Common myeloid progenitor, CD34-positive (primary cell): Measurements from ENCODE around the gene ATXN1.

Experiments
- CTCF ChIA-PET: fragments of 350-600 bp; sonication (Branson Sonifier 250); formaldehyde crosslinking; loops from one replicate; lab custom pipeline; 2021; ENCODE audit warnings: antibody characterized with exemption; lab: Charles Lee
- POLR2A ChIA-PET: fragments of 350-600 bp; sonication (Branson Sonifier 250); formaldehyde crosslinking; loops from one replicate; lab custom pipeline; 2021; ENCODE audit warnings: antibody characterized with exemption; lab: Charles Lee
- DNase-seq, 3 donors: peaks; one replicate each; pipeline versions ENCODE4 v3.0.0 to v3.0.0-alpha.2; 2013
- H3K27ac ChIP-seq, 2 experiments: 1 replicate in 1 of 2; 2 replicates in 1 of 2; pipeline ENCODE4 v1.7.0; 2013; ENCODE audit warnings: inconsistent platforms in 2 of 2, low read length in 2 of 2, mild to moderate bottlenecking in 2 of 2, low read depth in 1 of 2, moderate library complexity in 1 of 2; ENCODE audit not compliant: severe bottlenecking in 2 of 2, insufficient read depth in 1 of 2, poor library complexity in 1 of 2
- H3K27me3 ChIP-seq, 5 experiments: replicated peaks in 2 of 5; 1 replicate in 3 of 5; 2 replicates in 2 of 5; pipeline versions ENCODE4 v1.6.1 to v1.7.0; 2013; ENCODE audit warnings: low read length in 4 of 5, mild to moderate bottlenecking in 2 of 5, moderate library complexity in 2 of 5, inconsistent platforms in 1 of 5; ENCODE audit not compliant: insufficient read depth in 5 of 5, control insufficient read depth in 4 of 5
- H3K36me3 ChIP-seq, 4 experiments: 1 replicate in 2 of 4; 2 replicates in 2 of 4; pipeline versions ENCODE4 v1.6.1 to v1.7.0; 2013; ENCODE audit warnings: low read length in 3 of 4, control low read depth in 1 of 4, mild to moderate bottlenecking in 1 of 4; ENCODE audit not compliant: control insufficient read depth in 4 of 4, insufficient read depth in 4 of 4
- H3K4me1 ChIP-seq, 4 experiments: 1 replicate in 3 of 4; 2 replicates in 1 of 4; pipeline versions ENCODE4 v1.6.1 to v1.7.1; 2013; ENCODE audit warnings: low read length in 3 of 4, mild to moderate bottlenecking in 3 of 4, control low read depth in 1 of 4, inconsistent platforms in 1 of 4, moderate library complexity in 1 of 4; ENCODE audit not compliant: control insufficient read depth in 4 of 4, insufficient read depth in 4 of 4; ENCODE audit errors: control extremely low read depth in 1 of 4
- H3K4me3 ChIP-seq, 7 experiments: 1 replicate in 4 of 7; 2 replicates in 3 of 7; pipeline versions ENCODE4 v1.5.1 to v1.7.0; 2013; ENCODE audit warnings: mild to moderate bottlenecking in 7 of 7, low read length in 6 of 7, moderate library complexity in 6 of 7, inconsistent platforms in 2 of 7, low read depth in 2 of 7, control low read depth in 1 of 7; ENCODE audit not compliant: insufficient read depth in 4 of 7, control insufficient read depth in 1 of 7; ENCODE audit errors: extremely low read depth in 1 of 7
- H3K9me3 ChIP-seq, 5 experiments: 1 replicate in 4 of 5; 2 replicates in 1 of 5; pipeline versions ENCODE4 v1.6.1 to v1.7.1; 2013; ENCODE audit warnings: low read length in 4 of 5, mild to moderate bottlenecking in 2 of 5, inconsistent platforms in 1 of 5, low read depth in 1 of 5, moderate library complexity in 1 of 5; ENCODE audit not compliant: control insufficient read depth in 4 of 5, insufficient read depth in 2 of 5; ENCODE audit errors: control extremely low read depth in 1 of 5
- WGBS: methylation state at CpG from one replicate; pipeline ENCODE4 v1.1.5; 2013; ENCODE audit not compliant: insufficient coverage; 5-methylcytosine and 5-hydroxymethylcytosine counted together

Gene ATXN1

GRCh38 chr6:16740097-16740496 is 21.2 kb downstream of the ATXN1 start:
- CTCF ChIA-PET: interaction anchor here (0.7 to 2.3 kb wide), 5 partner anchors 9 to 22 kb away, joined by 3 to 7 read pairs (median 5); partner anchors contain the start of gene ATXN1
- Histone ChIP-seq H3K9me3 (peaks cover 0 to 1% (median 0%) of the 10 kb centered on the region in 5 experiments), H3K4me3 (no peak overlapping the region), H3K27me3 (no peaks in the 10 kb centered on the region), H3K36me3 (peaks cover 10 to 12% (median 11%) of the 10 kb centered on the region in 4 experiments), H3K27ac (no peak overlapping the region), H3K4me1 (peaks cover 0 to 36% (median 10%) of the 10 kb centered on the region in 4 experiments)
- POLR2A ChIA-PET: no interaction called here
- no peak for DNase-seq

GRCh38 chr6:16739329-16739801 is 21.9 kb downstream of the ATXN1 start:
- ChIA-PET POLR2A (no interaction called here), CTCF (interaction anchor here (0.7 to 2.3 kb wide), 6 partner anchors 14 to 225 kb away, joined by 3 to 7 read pairs (median 3); partner anchors contain the start of gene ATXN1)
- 100% methylated on average over 7 of the region's 7 CpGs for WGBS
- no peaks in the 10 kb centered on the region for H3K27me3 ChIP-seq
- H3K36me3 ChIP-seq: peaks cover 10 to 12% (median 11%) of the 10 kb centered on the region in 4 experiments
- peaks cover 0 to 1% (median 0%) of the 10 kb centered on the region in 5 experiments for H3K9me3 ChIP-seq
- no peak overlapping the region for H3K4me3 ChIP-seq
- H3K4me1 ChIP-seq: peaks cover 0 to 36% (median 10%) of the 10 kb centered on the region in 4 experiments
- no peak overlapping the region for H3K27ac ChIP-seq
- no peak for DNase-seq

- no peak for DNase-seq
- H3K4me1 ChIP-seq: peaks cover 0 to 36% (median 10%) of the 10 kb centered on the region in 4 experiments
- peaks cover 8 to 12% (median 10%) of the 10 kb centered on the region in 4 experiments for H3K36me3 ChIP-seq
- WGBS: 100% methylated on average over 1 of the region's 5 CpGs
- ChIA-PET POLR2A (no interaction called here), CTCF (interaction anchor here (0.6 to 0.7 kb wide), 2 partner anchors 10 to 179 kb away, joined by 3 to 4 read pairs; no protein-coding TSS in a partner anchor)
- no peak overlapping the region for H3K27ac ChIP-seq
- H3K27me3 ChIP-seq: no peaks in the 10 kb centered on the region
- peaks cover 0 to 1% (median 0%) of the 10 kb centered on the region in 5 experiments for H3K9me3 ChIP-seq
- H3K4me3 ChIP-seq: peak overlapping the region in 1 of 7 experiments; percentile 33
These were observed 23.3 kb downstream of the ATXN1 start for GRCh38 chr6:16737925-16738324.

GRCh38 chr6:16736856-16737775 is 24.1 kb downstream of the ATXN1 start:
- Histone ChIP-seq H3K9me3 (peaks cover 0 to 1% (median 0%) of the 10 kb centered on the region in 5 experiments), H3K4me3 (peak overlapping the region in 1 of 7 experiments; percentile 33), H3K36me3 (peaks cover 6 to 12% (median 10%) of the 10 kb centered on the region in 4 experiments), H3K27me3 (no peaks in the 10 kb centered on the region), H3K4me1 (peaks cover 0 to 32% (median 6%) of the 10 kb centered on the region in 4 experiments), H3K27ac (no peak overlapping the region)
- no peak for DNase-seq
- WGBS: 100% methylated on average over 1 of the region's 5 CpGs
- POLR2A ChIA-PET: no interaction called here
- CTCF ChIA-PET: interaction anchor here (0.8 to 2.1 kb wide), 6 partner anchors 9 to 228 kb away, joined by 3 to 6 read pairs (median 3); no protein-coding TSS in a partner anchor

- peaks cover 6 to 12% (median 8%) of the 10 kb centered on the region in 4 experiments for H3K36me3 ChIP-seq
These were observed 26.2 kb downstream of the ATXN1 start for GRCh38 chr6:16735014-16735413.

GRCh38 chr6:16733085-16733484 is 28.2 kb downstream of the ATXN1 start:
- 96% methylated on average over 3 of the region's 6 CpGs for WGBS
- CTCF ChIA-PET: interaction anchor here (1.1 to 2.0 kb wide), 4 partner anchors 10 to 29 kb away, joined by 3 to 8 read pairs (median 4); no protein-coding TSS in a partner anchor
- POLR2A ChIA-PET: interaction anchor here (0.6 to 0.7 kb wide), 2 partner anchors 17 to 405 kb away, joined by 5 to 7 read pairs; no protein-coding TSS in a partner anchor
- Histone ChIP-seq H3K27me3 (no peaks in the 10 kb centered on the region), H3K4me1 (peaks cover 0 to 39% (median 9%) of the 10 kb centered on the region in 4 experiments), H3K36me3 (no peaks in the 10 kb centered on the region), H3K27ac (no peak overlapping the region), H3K9me3 (peaks cover 0 to 1% (median 0%) of the 10 kb centered on the region in 5 experiments), H3K4me3 (no peak overlapping the region)
- DNase-seq: no peak

More at GRCh38 chr6:16735014-16735413, 26.2 kb downstream of the ATXN1 start:
- no peak for DNase-seq
- WGBS: no CpG with 5 or more reads among the region's 2 CpGs
- no peaks in the 10 kb centered on the region for H3K27me3 ChIP-seq
- POLR2A ChIA-PET: no interaction called here
- CTCF ChIA-PET: no interaction called here
- H3K4me3 ChIP-seq: no peak overlapping the region
- peaks cover 0 to 1% (median 0%) of the 10 kb centered on the region in 5 experiments for H3K9me3 ChIP-seq
- no peak overlapping the region for H3K27ac ChIP-seq
- peaks cover 0 to 33% (median 9%) of the 10 kb centered on the region in 4 experiments for H3K4me1 ChIP-seq
